ENCODE results near the gene L3MBTL2.

L3MBTL2 gene

GRCh38 chr22:41273128-41273527 lies 68.0 kb downstream of the L3MBTL2 start:
- DNase-seq (ENCODE audit: low spot score): no peak

GRCh38 chr22:41274856-41275255 lies 69.7 kb downstream of the L3MBTL2 start:
- DNase-seq (ENCODE audit: low spot score): no peak

- DNase-seq (ENCODE audit: low spot score): no peak
Measured at GRCh38 chr22:41280065-41280464, 75.0 kb downstream of the L3MBTL2 start.

- no peak for DNase-seq (ENCODE audit: low spot score)
Measured at GRCh38 chr22:41280854-41281253, 75.7 kb downstream of the L3MBTL2 start.
